ENCODE results near the gene MACROD2. TPM values are rescaled to one million over a fixed set of nuclear protein-coding genes. Genes with fewer than 3 reads are reported as not detected.
"Not testable (repeated sequence)": the region's sequence is repeated elsewhere in the genome, so short reads cannot be mapped to it uniquely, and the experiment has no call there.

MACROD2 gene
- total RNA-seq, 1 donor from 2014 or later: not detected

- intact Hi-C loops (cut with micrococcal nuclease): no loop called here
Observed at GRCh38 chr20:16011056-16011455, 2015.7 kb downstream of the MACROD2 start.

GRCh38 chr20:16011519-16011918 is 2016.2 kb downstream of the MACROD2 start:
- intact Hi-C loops (cut with micrococcal nuclease): no loop called here

- intact Hi-C loops (cut with micrococcal nuclease): not testable (repeated sequence)
Observed at GRCh38 chr20:16012934-16013333, 2017.6 kb downstream of the MACROD2 start.

GRCh38 chr20:16013631-16014030 is 2018.3 kb downstream of the MACROD2 start:
- intact Hi-C loops (cut with micrococcal nuclease): no loop called here

GRCh38 chr20:16014436-16014835 is 2019.1 kb downstream of the MACROD2 start:
- intact Hi-C loops (cut with micrococcal nuclease): no loop called here

- intact Hi-C loops (cut with micrococcal nuclease): no loop called here
Observed at GRCh38 chr20:16017656-16018055, 2022.3 kb downstream of the MACROD2 start.

GRCh38 chr20:16018881-16019280 is 2023.6 kb downstream of the MACROD2 start:
- intact Hi-C loops (cut with micrococcal nuclease): no loop called here

GRCh38 chr20:16020971-16021370 is 2025.7 kb downstream of the MACROD2 start:
- intact Hi-C loops (cut with micrococcal nuclease): no loop called here

- intact Hi-C loops (cut with micrococcal nuclease): no loop called here
Observed at GRCh38 chr20:16025084-16025483, 2029.8 kb downstream of the MACROD2 start.

- intact Hi-C loops (cut with micrococcal nuclease): no loop called here
Observed at GRCh38 chr20:16027686-16028085, 2032.4 kb downstream of the MACROD2 start.

GRCh38 chr20:16028923-16029322 is 2033.6 kb downstream of the MACROD2 start:
- intact Hi-C loops (cut with micrococcal nuclease): no loop called here

GRCh38 chr20:16030253-16030652 is 2034.9 kb downstream of the MACROD2 start:
- intact Hi-C loops (cut with micrococcal nuclease): no loop called here

- intact Hi-C loops (cut with micrococcal nuclease): no loop called here
Observed at GRCh38 chr20:16035576-16035975, 2040.3 kb downstream of the MACROD2 start.

- intact Hi-C loops (cut with micrococcal nuclease): no loop called here
Observed at GRCh38 chr20:16036331-16036730, 2041.0 kb downstream of the MACROD2 start.

- intact Hi-C loops (cut with micrococcal nuclease): no loop called here
Observed at GRCh38 chr20:16040742-16041141, 2045.4 kb downstream of the MACROD2 start.

GRCh38 chr20:16042731-16043130 is 2047.4 kb downstream of the MACROD2 start:
- intact Hi-C loops (cut with micrococcal nuclease): no loop called here

GRCh38 chr20:16043931-16044330 is 2048.6 kb downstream of the MACROD2 start:
- intact Hi-C loops (cut with micrococcal nuclease): no loop called here

GRCh38 chr20:16048876-16049275 is 2053.6 kb downstream of the MACROD2 start:
- intact Hi-C loops (cut with micrococcal nuclease): no loop called here

GRCh38 chr20:16049529-16050093 is 2054.3 kb downstream of the MACROD2 start:
- intact Hi-C loops (cut with micrococcal nuclease): no loop called here

GRCh38 chr20:16050366-16050765 is 2055.1 kb downstream of the MACROD2 start:
- intact Hi-C loops (cut with micrococcal nuclease): no loop called here

- intact Hi-C loops (cut with micrococcal nuclease): no loop called here
Observed at GRCh38 chr20:16051968-16052367, 2056.7 kb downstream of the MACROD2 start.

GRCh38 chr20:16052456-16052855 is 2057.1 kb downstream of the MACROD2 start:
- intact Hi-C loops (cut with micrococcal nuclease): no loop called here

- intact Hi-C loops (cut with micrococcal nuclease): no loop called here
Observed at GRCh38 chr20:16054985-16055384, 2059.7 kb downstream of the MACROD2 start.

- intact Hi-C loops (cut with micrococcal nuclease): no loop called here
Observed at GRCh38 chr20:16057651-16058050, 2062.3 kb downstream of the MACROD2 start.

All from T-helper 1 cell treated with Interleukin-12 subunit alpha and Interleukin-12 subunit beta and Interleukin-4 antibody, amounts not matched to agents 30 ng/mL and 1 ng/mL, for 36 hours (primary cell).